Cardiac fibroblast (primary cell): Measurements from ENCODE around the gene ACAP1.
"Not testable (repeated sequence)": the region's sequence is repeated elsewhere in the genome, so short reads cannot be mapped to it uniquely, and the experiment has no call there.

Experiments used
- DNase-seq, 2 donors: peaks; one replicate each; pipeline versions ENCODE4 v3.0.0 to v3.0.0-alpha.2; 2010; ENCODE audit warnings: low read depth in 2 of 2
- H3K4me3 ChIP-seq, 2 donors: replicated peaks in 1 of 2; 1 replicate in 1 of 2; 2 replicates in 1 of 2; pipeline ENCODE4 v1.5.1; 2011; ENCODE audit warnings: low read depth in 2 of 2, low read length in 2 of 2, mild to moderate bottlenecking in 2 of 2, moderate library complexity in 1 of 2
- TF ChIP-seq, protein P1 (sequence below): IDR thresholded peaks from one replicate; pipeline ENCODE4 v1.5.1; 2011; ENCODE audit warnings: low read depth, mild to moderate bottlenecking, low read length, inconsistent platforms

The ACAP1 gene

DNA sequence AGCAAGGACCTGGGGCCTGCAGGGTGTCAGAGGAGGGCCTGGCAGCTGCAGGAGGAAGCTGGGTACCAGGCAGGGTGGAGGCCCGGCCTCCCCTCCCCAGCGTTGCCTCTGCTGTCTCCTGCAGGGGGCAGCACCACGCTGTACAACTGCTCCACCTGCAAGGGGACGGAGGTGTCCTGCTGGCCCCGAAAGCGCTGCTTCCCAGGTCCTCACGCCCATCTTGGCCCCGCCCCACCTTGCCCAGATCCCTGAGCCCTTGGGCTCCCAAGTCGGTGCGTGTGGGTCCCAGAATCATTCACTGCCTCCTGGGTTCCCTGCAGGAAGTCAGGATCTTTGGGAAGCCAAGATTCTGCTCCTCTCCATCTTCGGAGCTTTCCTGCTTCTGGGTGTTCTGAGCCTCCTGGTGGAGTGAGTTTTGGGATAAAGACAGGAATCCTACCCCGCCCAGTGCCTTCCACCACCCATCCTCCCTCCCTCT is 19.8 kb downstream of the ACAP1 start:
- peak; percentile 73 to 78 for DNase-seq
- no peak overlapping the region for H3K4me3 ChIP-seq

DNA sequence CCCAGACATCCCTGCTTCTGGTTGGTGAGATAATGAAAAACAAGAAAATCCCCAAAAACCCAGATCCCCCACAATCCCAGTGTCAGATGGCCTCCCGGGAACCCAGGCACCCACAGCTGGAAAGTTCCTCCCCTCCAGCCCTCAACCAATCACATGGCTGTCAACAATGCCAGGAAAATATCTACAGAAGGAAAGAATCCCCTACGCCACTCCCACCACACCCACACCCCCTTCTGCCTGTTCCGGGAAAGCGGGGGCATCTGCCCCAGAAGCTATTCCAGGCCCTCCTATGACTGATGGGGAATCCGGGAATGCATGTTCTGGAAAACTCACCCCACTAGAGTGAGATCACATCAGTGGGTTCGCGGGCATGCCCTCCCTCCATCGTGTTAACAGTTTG is 20.4 kb downstream of the ACAP1 start:
- no peak for DNase-seq
- TF ChIP-seq, protein P1, sequence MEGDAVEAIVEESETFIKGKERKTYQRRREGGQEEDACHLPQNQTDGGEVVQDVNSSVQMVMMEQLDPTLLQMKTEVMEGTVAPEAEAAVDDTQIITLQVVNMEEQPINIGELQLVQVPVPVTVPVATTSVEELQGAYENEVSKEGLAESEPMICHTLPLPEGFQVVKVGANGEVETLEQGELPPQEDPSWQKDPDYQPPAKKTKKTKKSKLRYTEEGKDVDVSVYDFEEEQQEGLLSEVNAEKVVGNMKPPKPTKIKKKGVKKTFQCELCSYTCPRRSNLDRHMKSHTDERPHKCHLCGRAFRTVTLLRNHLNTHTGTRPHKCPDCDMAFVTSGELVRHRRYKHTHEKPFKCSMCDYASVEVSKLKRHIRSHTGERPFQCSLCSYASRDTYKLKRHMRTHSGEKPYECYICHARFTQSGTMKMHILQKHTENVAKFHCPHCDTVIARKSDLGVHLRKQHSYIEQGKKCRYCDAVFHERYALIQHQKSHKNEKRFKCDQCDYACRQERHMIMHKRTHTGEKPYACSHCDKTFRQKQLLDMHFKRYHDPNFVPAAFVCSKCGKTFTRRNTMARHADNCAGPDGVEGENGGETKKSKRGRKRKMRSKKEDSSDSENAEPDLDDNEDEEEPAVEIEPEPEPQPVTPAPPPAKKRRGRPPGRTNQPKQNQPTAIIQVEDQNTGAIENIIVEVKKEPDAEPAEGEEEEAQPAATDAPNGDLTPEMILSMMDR, result no peak
- no peak overlapping the region for H3K4me3 ChIP-seq

More for the DNA sequence above, 19.8 kb downstream of the ACAP1 start:
- TF ChIP-seq, protein P1, result peak; percentile 85

DNA sequence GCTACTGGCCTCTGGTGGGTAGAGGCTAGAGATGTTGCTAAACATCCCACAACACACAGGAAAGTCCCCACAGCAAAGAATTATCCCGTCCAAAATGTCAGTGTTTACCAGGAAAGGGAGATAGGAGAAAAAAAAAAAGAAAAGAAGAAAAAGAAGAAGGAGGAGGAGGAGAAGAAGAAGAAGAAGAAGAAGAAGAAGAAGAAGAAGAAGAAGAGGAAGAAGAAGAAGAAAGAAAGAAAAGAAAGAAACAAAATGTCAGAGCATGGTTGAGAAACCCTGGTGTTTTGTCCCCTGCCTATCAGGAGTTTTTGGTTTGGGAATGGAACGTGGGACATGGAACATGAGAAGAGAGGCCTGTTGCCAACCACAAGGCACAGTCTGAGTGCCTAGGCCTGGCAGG is 21.1 kb downstream of the ACAP1 start:
- DNase-seq, result no peak
- no peak overlapping the region for H3K4me3 ChIP-seq
- TF ChIP-seq, protein P1, result no peak

DNA sequence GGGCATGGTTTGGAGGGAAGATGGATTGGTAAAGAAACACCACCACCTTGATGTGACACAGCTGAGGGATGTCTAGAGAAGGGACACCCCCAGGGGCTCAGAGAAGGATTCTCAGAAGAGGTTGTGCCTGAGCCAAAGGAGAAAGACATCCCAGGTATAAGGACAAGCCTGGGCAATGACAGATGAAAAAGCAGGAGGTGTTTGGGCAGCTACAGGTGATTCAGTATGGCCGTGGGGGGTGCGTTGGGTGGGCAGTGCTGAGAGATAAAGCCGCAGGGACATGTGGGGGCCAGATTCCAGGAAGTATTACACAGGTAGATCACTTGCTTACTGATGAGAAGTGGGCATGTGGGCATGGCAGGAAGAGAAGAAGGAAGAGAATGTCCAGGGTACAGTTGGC is 25.6 kb downstream of the ACAP1 start:
- H3K4me3 ChIP-seq, result no peak overlapping the region
- DNase-seq, result no peak
- TF ChIP-seq, protein P1, result no peak

DNA sequence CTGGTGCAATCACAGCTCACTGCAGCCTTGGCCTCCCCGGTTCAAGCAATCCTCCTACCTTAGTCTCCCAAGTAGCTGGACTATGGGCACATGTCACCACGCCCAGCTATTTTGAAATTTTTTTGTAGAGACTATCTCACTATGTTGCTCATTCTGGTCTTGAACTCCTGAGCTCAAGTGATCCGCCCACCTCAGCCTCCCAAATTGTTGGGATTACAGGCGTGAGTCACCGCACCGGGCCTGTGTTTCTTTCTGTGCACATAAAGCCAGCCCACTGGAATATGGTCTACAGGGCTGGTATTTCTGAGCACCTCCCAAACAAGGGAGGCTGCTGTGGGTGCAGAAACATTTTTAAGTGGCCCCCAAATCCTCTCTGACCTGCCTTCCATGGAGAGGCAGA is 27.0 kb downstream of the ACAP1 start:
- TF ChIP-seq, protein P1, result no peak
- peak in 1 of 2 donors; percentile 43 for DNase-seq
- H3K4me3 ChIP-seq, result no peak overlapping the region

DNA sequence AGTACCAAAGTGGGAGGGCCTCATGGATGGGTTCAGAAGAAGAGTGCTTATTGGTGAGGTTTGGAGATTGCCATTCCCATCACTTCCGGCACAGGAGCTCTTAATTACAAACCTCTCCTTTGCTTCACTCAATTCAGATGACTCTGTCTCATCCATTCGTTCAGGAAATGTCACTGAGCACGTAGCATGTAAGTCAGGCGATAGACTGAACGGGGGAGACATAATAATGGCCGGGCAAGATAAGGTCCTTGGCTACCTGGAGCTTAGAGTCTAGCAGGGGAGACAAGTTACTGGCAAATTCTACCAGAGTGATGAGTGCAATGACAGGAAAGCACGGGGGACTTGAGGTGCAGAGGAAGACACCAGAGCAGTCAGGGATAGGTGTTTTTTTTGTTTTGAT is 29.6 kb downstream of the ACAP1 start:
- H3K4me3 ChIP-seq, DNase-seq: not testable (repeated sequence)

DNA sequence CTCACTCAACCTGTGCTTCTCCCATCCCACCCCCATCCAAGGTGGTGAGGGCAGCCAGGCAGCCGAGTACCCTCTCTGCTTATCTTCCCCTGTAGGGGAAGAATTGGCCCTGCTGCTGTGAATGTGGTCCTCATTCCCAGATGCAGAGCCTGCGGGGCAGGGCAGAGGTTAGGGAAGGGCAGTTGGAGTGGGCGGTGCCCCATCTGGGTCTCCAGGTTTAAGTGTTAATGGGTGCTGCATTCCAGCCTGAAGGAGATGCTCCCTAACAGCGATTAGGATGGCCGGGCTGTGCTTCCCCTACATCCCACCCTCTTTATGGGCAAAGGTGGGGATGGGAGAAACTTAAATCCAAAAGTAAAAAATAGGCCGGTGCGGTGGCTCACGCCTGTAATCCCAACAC is 30.8 kb downstream of the ACAP1 start:
- no peak overlapping the region for H3K4me3 ChIP-seq
- DNase-seq, result no peak
- TF ChIP-seq, protein P1, result no peak
